CD4-positive, CD25-positive, alpha-beta regulatory T cell (primary cell): ENCODE results near the gene TPCN1. TPM values are rescaled to one million over a fixed set of nuclear protein-coding genes. Genes with fewer than 3 reads are reported as not detected.
A peak's percentile ranks its signal among the peaks of the same experiment; 100 is the strongest.

ENCODE experiments used
- ATAC-seq, 2 donors: fragments of 150-1000 bp; cut with Tn5 transposase; one replicate each; pipeline ENCODE4 v1.10.0; 2021; ENCODE audit warnings: low read depth in 2 of 2, moderate number of reproducible peaks in 2 of 2, moderate library complexity in 1 of 2
- DNase-seq, 3 donors: peaks; one replicate each; pipeline versions ENCODE4 v3.0.0 to v3.0.0-alpha.2; 2012 to 2022; ENCODE audit warnings: mixed read lengths in 1 of 3
- H3K27ac ChIP-seq: one replicate; pipeline ENCODE4 v1.7.0; 2013; ENCODE audit warnings: mild to moderate bottlenecking, low read length; ENCODE audit not compliant: insufficient read depth, poor library complexity, severe bottlenecking
- H3K27me3 ChIP-seq: one replicate; pipeline ENCODE4 v1.7.0; 2013; ENCODE audit warnings: low read length; ENCODE audit not compliant: control insufficient read depth, insufficient read depth
- H3K36me3 ChIP-seq: one replicate; pipeline ENCODE4 v1.7.0; 2013; ENCODE audit warnings: mild to moderate bottlenecking, low read length, moderate library complexity; ENCODE audit not compliant: control insufficient read depth, insufficient read depth
- H3K4me1 ChIP-seq: 2 replicates; pipeline ENCODE4 v1.7.0; 2013; ENCODE audit warnings: mild to moderate bottlenecking, low read length; ENCODE audit not compliant: insufficient read depth, control insufficient read depth, poor library complexity, severe bottlenecking
- H3K4me3 ChIP-seq: one replicate; pipeline ENCODE4 v1.7.0; 2013; ENCODE audit warnings: low read depth, mild to moderate bottlenecking, low read length, moderate library complexity
- H3K9me3 ChIP-seq, 2 experiments: 1 replicate in 1 of 2; 2 replicates in 1 of 2; pipeline ENCODE4 v1.7.0; 2013; ENCODE audit warnings: low read length in 2 of 2, mild to moderate bottlenecking in 1 of 2, moderate library complexity in 1 of 2; ENCODE audit not compliant: control insufficient read depth in 2 of 2
- H3K27ac Mint-ChIP-seq, 3 donors: one replicate each; pipeline ENCODE4 v1.8.0; 2020 to 2022; ENCODE audit warnings: mild to moderate bottlenecking in 3 of 3, mixed read lengths in 3 of 3, moderate library complexity in 2 of 3
- H3K27me3 Mint-ChIP-seq: one replicate; pipeline ENCODE4 v1.8.0; 2022; ENCODE audit warnings: mild to moderate bottlenecking, mixed read lengths
- H3K36me3 Mint-ChIP-seq: one replicate; pipeline ENCODE4 v1.8.0; 2020; ENCODE audit warnings: mixed read lengths
- H3K4me1 Mint-ChIP-seq, 4 donors: one replicate each; pipeline ENCODE4 v1.8.0; 2020 to 2022; ENCODE audit warnings: mixed read lengths in 4 of 4, mild to moderate bottlenecking in 1 of 4
- H3K4me3 Mint-ChIP-seq, 4 donors: one replicate each; pipeline ENCODE4 v1.8.0; 2020 to 2022; ENCODE audit warnings: mild to moderate bottlenecking in 4 of 4, mixed read lengths in 4 of 4, moderate library complexity in 3 of 4
- H3K9me3 Mint-ChIP-seq, 7 donors: one replicate each; pipeline ENCODE4 v1.8.0; 2020 to 2022; ENCODE audit warnings: mixed read lengths in 7 of 7, mild to moderate bottlenecking in 3 of 7, moderate library complexity in 2 of 7
- polyA plus RNA-seq, 4 donors: library from polyadenylated mRNA; unstranded; fragments of 300-500 nt; fragmentation: Illumina TruSeq; gene quantifications; one replicate each; pipeline ENCODE4 v1.2.3, GENCODE V29; 2021
- total RNA-seq: library from RNA; stranded (reverse); gene quantifications from one replicate; pipeline ENCODE4 v1.2.3, GENCODE V29; 2022

TPCN1 gene
- total and polyA plus RNA-seq, 5 donors from 2014 or later: 5.2 to 44.9 (median 8.4) TPM

GRCh38 chr12:113328368-113328889 is 107.2 kb downstream of the TPCN1 start:
- no peaks in the 10 kb centered on the region for H3K9me3 Mint-ChIP-seq
- Histone ChIP-seq H3K4me3 (no peak overlapping the region), H3K27me3 (no peaks in the 10 kb centered on the region), H3K9me3 (no peaks in the 10 kb centered on the region), H3K36me3 (peaks cover 51% of the 10 kb centered on the region), H3K4me1 (peaks cover 11% of the 10 kb centered on the region), H3K27ac (no peak overlapping the region)
- DNase-seq (no peak), ATAC-seq (no peak)
- H3K4me1 Mint-ChIP-seq: peaks cover 0 to 85% (median 37%) of the 10 kb centered on the region in 4 donors
- H3K4me3 Mint-ChIP-seq: peak overlapping the region in 1 of 4 donors; percentile 41
- peaks cover 48% of the 10 kb centered on the region for H3K36me3 Mint-ChIP-seq
- peak overlapping the region in 2 of 3 donors; percentile 56 to 73 for H3K27ac Mint-ChIP-seq
- no peaks in the 10 kb centered on the region for H3K27me3 Mint-ChIP-seq

DNA sequence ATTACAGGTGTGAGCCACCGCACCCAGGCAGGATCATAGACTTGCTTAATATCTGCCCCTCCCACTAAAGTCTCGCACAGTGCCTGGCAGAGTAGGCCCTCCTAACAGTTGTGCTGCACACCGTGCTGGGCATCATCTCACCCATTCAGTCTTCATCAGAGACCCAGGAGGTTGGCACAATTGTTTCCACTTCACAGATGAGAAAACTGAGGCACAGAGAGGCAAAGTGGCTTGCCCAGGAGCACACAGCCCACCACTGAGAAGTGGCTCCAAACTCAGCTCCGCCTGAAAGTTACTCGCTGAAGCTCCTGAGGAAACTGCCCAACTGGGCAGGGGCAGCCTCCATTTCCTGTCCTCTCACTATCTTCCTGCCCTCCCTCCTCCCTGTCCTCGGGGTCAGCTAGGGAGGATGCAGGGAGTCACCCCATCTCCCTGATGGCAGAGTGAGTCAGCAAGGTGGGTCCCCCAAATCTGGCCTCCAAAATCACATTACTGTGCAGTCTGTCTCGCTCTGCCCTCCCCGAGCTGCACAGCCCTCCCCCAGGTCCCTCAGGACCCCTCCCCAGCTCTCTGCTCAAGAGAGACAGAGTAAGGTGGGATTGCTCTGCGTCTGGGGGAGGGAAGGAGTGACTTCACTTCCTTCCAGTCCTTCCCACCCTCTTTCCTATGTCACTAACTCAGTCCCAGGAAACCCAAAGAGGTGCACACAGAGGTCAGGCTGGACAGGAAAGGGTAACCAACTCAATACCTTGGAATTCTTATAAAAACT is 107.9 kb downstream of the TPCN1 start:
- H3K36me3 Mint-ChIP-seq: peaks cover 44% of the 10 kb centered on the region
- peak overlapping the region in 2 of 4 donors; percentile 50 to 76 for H3K4me3 Mint-ChIP-seq

DNA sequence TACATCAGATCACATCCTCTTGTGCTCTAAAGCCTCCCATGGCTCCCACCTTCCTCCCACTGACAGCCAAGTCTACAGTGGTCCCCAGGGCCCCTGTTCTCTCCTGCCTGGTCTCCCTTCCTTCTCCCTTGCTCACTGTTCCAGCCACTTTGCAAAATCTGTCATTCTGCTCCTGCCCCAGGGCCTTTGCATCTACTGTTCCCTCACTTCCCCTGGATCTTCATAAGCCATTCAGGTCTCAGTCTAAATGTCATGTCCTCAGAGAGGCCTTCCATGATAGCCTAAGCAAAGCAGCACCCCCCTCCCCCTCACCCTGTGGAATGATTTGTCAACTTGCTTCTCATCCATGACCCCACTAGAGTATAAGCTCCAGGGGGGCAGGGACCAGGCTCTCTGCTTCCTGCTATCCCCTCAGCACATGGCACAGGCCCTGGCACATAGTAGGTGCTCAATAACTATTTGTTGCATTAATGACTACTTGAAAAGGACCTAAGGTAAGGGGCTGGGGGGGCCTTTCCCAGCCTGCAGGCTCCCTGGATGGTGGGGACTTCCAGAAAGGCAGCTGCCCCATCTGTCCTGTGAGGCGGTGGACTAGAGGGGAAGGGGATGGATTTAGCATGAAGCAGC is 108.6 kb downstream of the TPCN1 start:
- no peak for ATAC-seq

More for the DNA sequence above, 107.9 kb downstream of the TPCN1 start:
- Histone ChIP-seq H3K4me1 (peaks cover 17% of the 10 kb centered on the region), H3K4me3 (no peak overlapping the region), H3K9me3 (no peaks in the 10 kb centered on the region), H3K27ac (no peak overlapping the region), H3K27me3 (no peaks in the 10 kb centered on the region), H3K36me3 (peaks cover 49% of the 10 kb centered on the region)
- DNase-seq (no peak), ATAC-seq (no peak)
- Mint-ChIP-seq H3K4me1 (peaks cover 0 to 86% (median 38%) of the 10 kb centered on the region in 4 donors), H3K9me3 (no peaks in the 10 kb centered on the region), H3K27ac (peak overlapping the region; percentile 58 to 88 (median 71)), H3K27me3 (no peaks in the 10 kb centered on the region)

DNA sequence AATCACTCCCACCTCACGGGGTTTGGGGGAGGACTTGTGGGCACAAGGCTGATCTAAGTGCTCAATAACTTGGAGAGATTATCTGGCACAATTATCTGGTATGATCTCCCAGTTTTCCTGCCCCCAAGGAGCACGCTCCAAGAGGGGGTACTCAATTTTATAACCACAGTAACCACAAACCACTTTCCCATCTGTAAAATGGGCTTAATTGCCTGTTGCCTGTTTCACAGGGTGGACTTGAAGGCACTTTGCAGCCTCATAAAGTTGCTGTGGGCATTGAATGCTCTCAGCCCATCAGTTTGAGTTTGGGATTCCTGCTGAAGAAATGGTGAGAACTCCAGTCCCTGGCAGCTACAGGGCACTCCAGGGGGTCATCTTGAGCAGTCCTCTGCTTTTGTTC is 109.2 kb downstream of the TPCN1 start:
- Mint-ChIP-seq H3K27ac (peak overlapping the region in 2 of 3 donors; percentile 71 to 82), H3K4me1 (peaks cover 0 to 81% (median 35%) of the 10 kb centered on the region in 4 donors)

More for the DNA sequence above, 108.6 kb downstream of the TPCN1 start:
- Mint-ChIP-seq H3K27me3 (no peaks in the 10 kb centered on the region), H3K4me1 (peaks cover 0 to 81% (median 37%) of the 10 kb centered on the region in 4 donors), H3K36me3 (peaks cover 42% of the 10 kb centered on the region), H3K27ac (peak overlapping the region; percentile 58 to 88 (median 71)), H3K9me3 (no peaks in the 10 kb centered on the region), H3K4me3 (peak overlapping the region in 2 of 4 donors; percentile 75 to 76)
- Histone ChIP-seq H3K4me3 (no peak overlapping the region), H3K4me1 (peaks cover 20% of the 10 kb centered on the region), H3K27me3 (no peaks in the 10 kb centered on the region), H3K9me3 (no peaks in the 10 kb centered on the region), H3K27ac (no peak overlapping the region), H3K36me3 (peaks cover 49% of the 10 kb centered on the region)
- no peak for DNase-seq

GRCh38 chr12:113332688-113333417 is 111.6 kb downstream of the TPCN1 start:
- DNase-seq: no peak
- Histone ChIP-seq H3K4me3 (peak overlapping the region; percentile 93), H3K4me1 (peaks cover 29% of the 10 kb centered on the region), H3K27me3 (no peaks in the 10 kb centered on the region), H3K36me3 (peaks cover 38% of the 10 kb centered on the region), H3K9me3 (no peaks in the 10 kb centered on the region), H3K27ac (no peak overlapping the region)
- H3K27me3 Mint-ChIP-seq: no peaks in the 10 kb centered on the region
- ATAC-seq: no peak
- peak overlapping the region; percentile 71 to 97 (median 94) for H3K27ac Mint-ChIP-seq
- H3K4me1 Mint-ChIP-seq: peaks cover 0 to 70% (median 35%) of the 10 kb centered on the region in 4 donors
- H3K36me3 Mint-ChIP-seq: peaks cover 35% of the 10 kb centered on the region
- peak overlapping the region; percentile 95 to 100 (median 98) for H3K4me3 Mint-ChIP-seq
- H3K9me3 Mint-ChIP-seq: no peaks in the 10 kb centered on the region

More for the DNA sequence above, 109.2 kb downstream of the TPCN1 start:
- Mint-ChIP-seq H3K27me3 (no peaks in the 10 kb centered on the region), H3K4me3 (peak overlapping the region in 3 of 4 donors; percentile 15 to 76 (median 61)), H3K9me3 (no peaks in the 10 kb centered on the region), H3K36me3 (peaks cover 39% of the 10 kb centered on the region)
- no peaks in the 10 kb centered on the region for H3K27me3 ChIP-seq
- H3K4me3 ChIP-seq: no peak overlapping the region
- no peaks in the 10 kb centered on the region for H3K9me3 ChIP-seq
- no peak for DNase-seq
- peaks cover 49% of the 10 kb centered on the region for H3K36me3 ChIP-seq
- H3K4me1 ChIP-seq: peaks cover 25% of the 10 kb centered on the region
- ATAC-seq: no peak
- H3K27ac ChIP-seq: no peak overlapping the region

DNA sequence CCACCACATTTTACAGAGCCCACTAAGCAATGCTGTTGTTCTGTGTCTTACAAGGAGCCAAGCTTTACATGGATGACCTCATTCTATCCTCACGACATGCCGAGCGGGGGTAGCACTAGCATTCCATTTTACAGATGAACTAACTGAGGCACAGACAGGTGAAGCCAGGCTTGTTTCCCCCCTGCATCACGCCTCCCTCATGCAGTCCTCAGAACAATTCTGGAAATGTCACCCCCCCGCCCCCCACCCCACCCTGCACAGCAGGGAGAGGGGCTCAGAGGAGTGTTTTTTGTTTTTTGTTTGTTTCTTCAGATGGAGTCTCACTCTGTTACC is 112.1 kb downstream of the TPCN1 start:
- Mint-ChIP-seq H3K36me3 (peaks cover 31% of the 10 kb centered on the region), H3K27ac (peak overlapping the region; percentile 82 to 97 (median 94)), H3K4me3 (peak overlapping the region; percentile 95 to 100 (median 98)), H3K9me3 (no peaks in the 10 kb centered on the region), H3K27me3 (no peaks in the 10 kb centered on the region), H3K4me1 (peaks cover 0 to 66% (median 32%) of the 10 kb centered on the region in 4 donors)
- DNase-seq (no peak), ATAC-seq (no peak)
- Histone ChIP-seq H3K9me3 (no peaks in the 10 kb centered on the region), H3K4me1 (peaks cover 29% of the 10 kb centered on the region), H3K4me3 (peak overlapping the region; percentile 93), H3K27me3 (no peaks in the 10 kb centered on the region), H3K36me3 (peaks cover 34% of the 10 kb centered on the region), H3K27ac (no peak overlapping the region)
